Liver (tissue), 9 donors: ENCODE results near the gene BICDL1. TPM values are rescaled to one million over a fixed set of nuclear protein-coding genes. Genes with fewer than 3 reads are reported as not detected.

ENCODE experiments used
- DNase-seq: peaks from one replicate; pipeline ENCODE4 v3.0.0-alpha.2; 2017; ENCODE audit warnings: low spot score
- H3K27ac ChIP-seq, 2 donors: one replicate each; pipeline ENCODE4 v1.7.0; 2013; ENCODE audit warnings: inconsistent platforms in 2 of 2, low read length in 2 of 2, control low read depth in 1 of 2, low read depth in 1 of 2, mild to moderate bottlenecking in 1 of 2
- H3K27me3 ChIP-seq, 4 donors: one replicate each; pipeline versions ENCODE4 v1.6.1 to v1.7.0; 2013; ENCODE audit warnings: low read length in 3 of 4, inconsistent platforms in 1 of 4, mild to moderate bottlenecking in 1 of 4, moderate library complexity in 1 of 4; ENCODE audit not compliant: control insufficient read depth in 4 of 4, insufficient read depth in 4 of 4
- H3K36me3 ChIP-seq, 4 donors: one replicate each; pipeline versions ENCODE4 v1.6.1 to v1.7.0; 2013; ENCODE audit warnings: low read length in 3 of 4, mild to moderate bottlenecking in 3 of 4, low read depth in 1 of 4, moderate library complexity in 1 of 4; ENCODE audit not compliant: control insufficient read depth in 4 of 4, insufficient read depth in 3 of 4
- H3K4me1 ChIP-seq, 4 donors: one replicate each; pipeline versions ENCODE4 v1.6.1 to v1.7.0; 2013; ENCODE audit warnings: low read length in 3 of 4, mild to moderate bottlenecking in 3 of 4, moderate library complexity in 1 of 4; ENCODE audit not compliant: control insufficient read depth in 4 of 4, insufficient read depth in 4 of 4
- H3K4me3 ChIP-seq, 3 donors: one replicate each; pipeline versions ENCODE4 v1.6.1 to v1.7.0; 2013; ENCODE audit warnings: low read length in 3 of 3, control low read depth in 1 of 3, low read depth in 1 of 3, mild to moderate bottlenecking in 1 of 3
- H3K9ac ChIP-seq, 2 donors: one replicate each; pipeline ENCODE4 v1.7.0; 2013; ENCODE audit warnings: low read length in 2 of 2, mild to moderate bottlenecking in 2 of 2, moderate library complexity in 2 of 2, control low read depth in 1 of 2, low read depth in 1 of 2
- H3K9me3 ChIP-seq, 4 donors: one replicate each; pipeline versions ENCODE4 v1.6.1 to v1.7.0; 2013; ENCODE audit warnings: low read length in 3 of 4; ENCODE audit not compliant: control insufficient read depth in 4 of 4
- ATF3 ChIP-seq: IDR thresholded peaks from 2 replicates; pipeline ENCODE4 v1.6.1; 2016; ENCODE audit warnings: antibody characterized with exemption
- CTCF ChIP-seq: fragments of 150-350 bp; IDR thresholded peaks from 2 replicates; pipeline ENCODE4 v1.5.1; 2017; ENCODE audit warnings: improper control_type of control experiment, low read depth, low read length; ENCODE audit not compliant: missing input control
- EGR1 ChIP-seq, 2 donors: IDR thresholded peaks; 2 replicates each; pipeline ENCODE4 v1.6.1; 2016 to 2018; ENCODE audit warnings: antibody characterized with exemption in 2 of 2, low read depth in 2 of 2
- FOXA1 ChIP-seq: IDR thresholded peaks from 2 replicates; pipeline ENCODE4 v1.6.1; 2016; ENCODE audit warnings: antibody characterized with exemption
- FOXA2 ChIP-seq: IDR thresholded peaks from 2 replicates; pipeline ENCODE4 v1.6.1; 2016; ENCODE audit warnings: antibody characterized with exemption
- GABPA ChIP-seq, 2 donors: IDR thresholded peaks in 1 of 2; conservative IDR thresholded peaks in 1 of 2; 2 replicates each; pipeline ENCODE4 v1.6.1; 2016; ENCODE audit warnings: antibody characterized with exemption in 2 of 2, mild to moderate bottlenecking in 1 of 2, moderate library complexity in 1 of 2
- HNF4A ChIP-seq, 2 donors: conservative IDR thresholded peaks; 2 replicates each; pipeline ENCODE4 v1.6.1; 2016; ENCODE audit warnings: antibody characterized with exemption in 2 of 2, mild to moderate bottlenecking in 2 of 2
- MAX ChIP-seq: IDR thresholded peaks from 2 replicates; pipeline ENCODE4 v1.6.1; 2016; ENCODE audit warnings: antibody characterized with exemption
- NR2F2 ChIP-seq: IDR thresholded peaks from 2 replicates; pipeline ENCODE4 v1.6.1; 2016; ENCODE audit warnings: antibody characterized with exemption
- RAD21 ChIP-seq, 2 donors: IDR thresholded peaks; 2 replicates each; pipeline ENCODE4 v1.6.1; 2016; ENCODE audit warnings: antibody characterized with exemption in 2 of 2, mild to moderate bottlenecking in 2 of 2
- REST ChIP-seq: IDR thresholded peaks from 2 replicates; pipeline ENCODE4 v1.6.1; 2016; ENCODE audit warnings: antibody characterized with exemption, mild to moderate bottlenecking
- SP1 ChIP-seq: IDR thresholded peaks from 2 replicates; pipeline ENCODE4 v1.6.1; 2018; ENCODE audit warnings: antibody characterized with exemption, mild to moderate bottlenecking
- TAF1 ChIP-seq: conservative IDR thresholded peaks from 2 replicates; pipeline ENCODE4 v1.6.1; 2016; ENCODE audit warnings: antibody characterized with exemption, mild to moderate bottlenecking
- YY1 ChIP-seq: IDR thresholded peaks from 2 replicates; pipeline ENCODE4 v1.6.1; 2016; ENCODE audit warnings: antibody characterized with exemption, mild to moderate bottlenecking
- ZBTB33 ChIP-seq: IDR thresholded peaks from 2 replicates; pipeline ENCODE4 v1.6.1; 2016; ENCODE audit warnings: antibody characterized with exemption
- WGBS: extraction: QIAGEN DNeasy Blood & Tissue Kit; methylation state at CpG from one replicate; pipeline ENCODE4 v1.1.7; 2013; 5-methylcytosine and 5-hydroxymethylcytosine counted together
- polyA plus RNA-seq, 2 donors: library from polyadenylated mRNA; stranded (reverse) in 1 of 2; unstranded in 1 of 2; fragments of 200-250 nt in 1 of 2; fragments of >200 nt in 1 of 2; fragmentation: Nextera tagmentation in 1 of 2; extraction: Ambion mirVana in 1 of 2; gene quantifications; one replicate each; pipeline versions ENCODE4 v1.2.1 to v1.2.3, GENCODE V29; 2013 to 2015
- total RNA-seq, 2 donors: library from RNA; depleted of rRNA; stranded (reverse); fragments of >200 nt; gene quantifications; one replicate each; pipeline ENCODE4 v1.2.3, GENCODE V29; 2014
- donor health status: healthy.
- donor health status: healthy.
- donor health status: healthy.
- donor health status: healthy.
- donor health status: healthy.

The BICDL1 gene
- total and polyA plus RNA-seq, 4 donors = 0.65 to 3.8 (median 2.3) TPM

GRCh38 chr12:120062976-120063579 lies 74.0 kb downstream of the BICDL1 start:
- H3K27me3 ChIP-seq = no peaks in the 10 kb centered on the region
- no peak overlapping the region for H3K4me3 ChIP-seq
- peaks cover 6 to 27% (median 27%) of the 10 kb centered on the region in 4 donors for H3K4me1 ChIP-seq
- H3K36me3 ChIP-seq = no peaks in the 10 kb centered on the region
- no peaks in the 10 kb centered on the region for H3K9me3 ChIP-seq
- H3K9ac ChIP-seq = no peak overlapping the region
- 84% methylated on average over 3 of the region's 3 CpGs for WGBS
- no peak for DNase-seq
- H3K27ac ChIP-seq = peak overlapping the region in 1 of 2 donors; percentile 90
- TF ChIP-seq NR2F2 (no peak), HNF4A (conservative IDR thresholded peaks at IDR 0.05) (peak in 1 of 2 donors; percentile 3), GABPA (IDR thresholded peaks at IDR 0.05 in 1 of 2, conservative IDR thresholded peaks at IDR 0.05 in 1 of 2) (no peak)

- Histone ChIP-seq H3K9me3 (no peaks in the 10 kb centered on the region), H3K4me3 (no peak overlapping the region), H3K27me3 (no peaks in the 10 kb centered on the region), H3K27ac (no peak overlapping the region), H3K9ac (no peak overlapping the region), H3K4me1 (peaks cover 6 to 30% (median 27%) of the 10 kb centered on the region in 4 donors), H3K36me3 (no peaks in the 10 kb centered on the region)
- DNase-seq = no peak
- 84% methylated on average over 16 of the region's 16 CpGs for WGBS
- TF ChIP-seq HNF4A (conservative IDR thresholded peaks at IDR 0.05) = no peak
- TF ChIP-seq ZBTB33 = no peak
- no peak for TF ChIP-seq FOXA1
- no peak for TF ChIP-seq ATF3
- no peak for TF ChIP-seq MAX
- TF ChIP-seq TAF1 = no peak
- TF ChIP-seq NR2F2 = no peak
- no peak for TF ChIP-seq RAD21 (IDR thresholded peaks at IDR 0.05)
- no peak for TF ChIP-seq SP1
- TF ChIP-seq YY1 = no peak
- TF ChIP-seq CTCF = no peak
- no peak for TF ChIP-seq REST
- TF ChIP-seq FOXA2 = no peak
- no peak for TF ChIP-seq EGR1 (IDR thresholded peaks at IDR 0.05; ENCODE audit: low read depth in 2 of 2)
These were observed 75.3 kb downstream of the BICDL1 start for GRCh38 chr12:120064054-120064940.
